Neuronal stem cell (in vitro differentiated cells): Measurements from ENCODE around the gene TNN.
A peak's percentile ranks its signal among the peaks of the same experiment; 100 is the strongest.

Experiments used
- DNase-seq: peaks from one replicate; pipeline ENCODE4 v3.0.0-alpha.2; 2013; ENCODE audit warnings: low spot score
- H2AFZ ChIP-seq: one replicate; pipeline ENCODE4 v1.6.1; 2013; ENCODE audit warnings: mild to moderate bottlenecking, low read length, inconsistent platforms
- H2AK5ac ChIP-seq: 2 replicates; pipeline ENCODE4 v1.6.1; 2013; ENCODE audit warnings: low read depth, mild to moderate bottlenecking, inconsistent platforms, low read length, moderate library complexity, mixed read lengths
- H2BK120ac ChIP-seq: 2 replicates; pipeline ENCODE4 v1.6.1; 2013; ENCODE audit warnings: low read depth, mild to moderate bottlenecking, inconsistent platforms, low read length, moderate library complexity, mixed read lengths
- H2BK12ac ChIP-seq: one replicate; pipeline ENCODE4 v1.6.1; 2013; ENCODE audit warnings: low read length, inconsistent platforms
- H2BK15ac ChIP-seq: 2 replicates; pipeline ENCODE4 v1.6.1; 2013; ENCODE audit warnings: mild to moderate bottlenecking, low read length, inconsistent platforms, mixed read lengths
- H2BK5ac ChIP-seq: one replicate; pipeline ENCODE4 v1.6.1; 2013; ENCODE audit warnings: inconsistent platforms, mild to moderate bottlenecking, low read length, moderate library complexity
- H3K14ac ChIP-seq: one replicate; pipeline ENCODE4 v1.6.1; 2013; ENCODE audit warnings: low read length, inconsistent platforms
- H3K18ac ChIP-seq: 2 replicates; pipeline ENCODE4 v1.6.1; 2013; ENCODE audit warnings: low read length, inconsistent platforms
- H3K23ac ChIP-seq: 2 replicates; pipeline ENCODE4 v1.6.1; 2013; ENCODE audit warnings: low read depth, mild to moderate bottlenecking, mixed read lengths, low read length, inconsistent platforms; ENCODE audit not compliant: poor library complexity
- H3K27ac ChIP-seq: replicated peaks from 3 replicates; pipeline ENCODE4 v1.5.1; 2013; ENCODE audit warnings: low read length, inconsistent platforms
- H3K27me3 ChIP-seq, 3 experiments: 2 replicates each; pipeline ENCODE4 v1.6.1; 2013; ENCODE audit warnings: low read length in 3 of 3, mild to moderate bottlenecking in 2 of 3, inconsistent platforms in 1 of 3, low read depth in 1 of 3, mixed read lengths in 1 of 3, moderate library complexity in 1 of 3; ENCODE audit not compliant: control insufficient read depth in 3 of 3, insufficient read depth in 3 of 3
- H3K36me3 ChIP-seq, 2 donors: replicated peaks in 1 of 2; 2 replicates each; pipeline ENCODE4 v1.6.1; 2013; ENCODE audit warnings: low read length in 2 of 2; ENCODE audit not compliant: control insufficient read depth in 2 of 2, insufficient read depth in 2 of 2
- H3K4ac ChIP-seq: 2 replicates; pipeline ENCODE4 v1.6.1; 2013; ENCODE audit warnings: inconsistent platforms, mild to moderate bottlenecking, low read length, moderate library complexity
- H3K4me1 ChIP-seq, 2 donors: 1 replicate in 1 of 2; 2 replicates in 1 of 2; pipeline ENCODE4 v1.6.1; 2013; ENCODE audit warnings: low read length in 2 of 2, low read depth in 1 of 2; ENCODE audit not compliant: control insufficient read depth in 2 of 2, insufficient read depth in 1 of 2
- H3K4me2 ChIP-seq: one replicate; pipeline ENCODE4 v1.6.1; 2013; ENCODE audit warnings: mild to moderate bottlenecking, low read length, inconsistent platforms; ENCODE audit not compliant: insufficient read depth, poor library complexity, severe bottlenecking
- H3K4me3 ChIP-seq, 2 donors: 2 replicates each; pipeline ENCODE4 v1.5.1; 2013; ENCODE audit warnings: low read length in 2 of 2, mild to moderate bottlenecking in 2 of 2, inconsistent platforms in 1 of 2, moderate library complexity in 1 of 2
- H3K79me1 ChIP-seq: one replicate; pipeline ENCODE4 v1.6.1; 2013; ENCODE audit warnings: low read depth, mild to moderate bottlenecking, inconsistent platforms, low read length, moderate library complexity
- H3K9ac ChIP-seq: one replicate; pipeline ENCODE4 v1.6.1; 2013; ENCODE audit warnings: mild to moderate bottlenecking, low read depth, low read length, inconsistent platforms; ENCODE audit not compliant: poor library complexity
- H3K9me3 ChIP-seq, 2 donors: replicated peaks in 1 of 2; 2 replicates each; pipeline versions ENCODE3 to v1.6.1; 2013; ENCODE audit warnings: low read length in 2 of 2, mild to moderate bottlenecking in 2 of 2, inconsistent platforms in 1 of 2, low read depth in 1 of 2, mixed read lengths in 1 of 2, moderate library complexity in 1 of 2; ENCODE audit not compliant: control insufficient read depth in 2 of 2, insufficient read depth in 1 of 2
- H4K8ac ChIP-seq: one replicate; pipeline ENCODE4 v1.6.1; 2013; ENCODE audit warnings: low read depth, mild to moderate bottlenecking, inconsistent platforms, low read length, moderate library complexity
- H4K91ac ChIP-seq: one replicate; pipeline ENCODE4 v1.6.1; 2013; ENCODE audit warnings: low read length, low read depth, mild to moderate bottlenecking, inconsistent platforms; ENCODE audit not compliant: poor library complexity
- WGBS, 2 donors: extraction: QIAGEN DNeasy Blood & Tissue Kit; methylation state at CpG; one replicate each; pipeline ENCODE4 v1.1.7; 2013; ENCODE audit warnings: missing lambda C conversion rate in 2 of 2, mixed read lengths in 1 of 2; ENCODE audit not compliant: insufficient read length in 2 of 2, insufficient replicate concordance in 1 of 2; ENCODE audit errors: extremely low coverage in 2 of 2; 5-methylcytosine and 5-hydroxymethylcytosine counted together

TNN gene

DNA sequence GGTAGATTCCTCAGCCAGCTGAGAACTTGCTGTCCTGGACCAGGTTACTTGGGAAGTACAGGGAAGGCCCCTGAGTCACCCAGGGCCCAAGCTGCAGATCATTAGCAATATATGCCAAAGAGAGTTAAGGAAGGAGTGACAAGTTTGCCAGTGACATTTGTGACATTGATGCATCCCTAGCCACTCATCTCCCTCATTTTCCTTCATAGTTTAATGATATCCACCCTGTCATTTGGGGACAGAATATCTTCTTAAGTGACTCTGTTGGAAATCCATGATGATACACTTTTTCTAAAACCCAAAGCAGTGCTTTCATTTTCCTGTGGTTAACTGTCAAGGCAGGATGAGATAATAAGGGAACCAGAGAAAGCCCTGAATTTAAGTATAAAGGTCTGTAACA, 3.2 kb downstream of the TNN start:
- H4K91ac ChIP-seq = no peak overlapping the region
- H3K9ac ChIP-seq = no peak overlapping the region
- no peak overlapping the region for H3K4me3 ChIP-seq
- no peak overlapping the region for H3K23ac ChIP-seq
- H3K4me2 ChIP-seq = no peak overlapping the region
- H2BK12ac ChIP-seq = no peak overlapping the region
- H2BK15ac ChIP-seq = no peak overlapping the region
- no peak overlapping the region for H3K18ac ChIP-seq
- H4K8ac ChIP-seq = no peak overlapping the region
- no peak overlapping the region for H2BK5ac ChIP-seq
- DNase-seq = no peak
- H3K9me3 ChIP-seq = no peaks in the 10 kb centered on the region
- H3K27ac ChIP-seq = no peak overlapping the region
- no peak overlapping the region for H3K4ac ChIP-seq
- no peak overlapping the region for H3K14ac ChIP-seq
- no peaks in the 10 kb centered on the region for H3K79me1 ChIP-seq
- H2AFZ ChIP-seq = no peak overlapping the region
- H3K4me1 ChIP-seq = peaks cover 4 to 10% of the 10 kb centered on the region in 2 donors
- H2AK5ac ChIP-seq = no peak overlapping the region
- H3K36me3 ChIP-seq = no peaks in the 10 kb centered on the region
- no peaks in the 10 kb centered on the region for H3K27me3 ChIP-seq
- H2BK120ac ChIP-seq = no peak overlapping the region

- H3K4me2 ChIP-seq = no peak overlapping the region
- H2BK12ac ChIP-seq = no peak overlapping the region
- no peak overlapping the region for H3K18ac ChIP-seq
- no peaks in the 10 kb centered on the region for H3K36me3 ChIP-seq
- H2BK15ac ChIP-seq = no peak overlapping the region
- H3K4me1 ChIP-seq = peaks cover 4 to 10% of the 10 kb centered on the region in 2 donors
- H3K14ac ChIP-seq = no peak overlapping the region
- H2BK120ac ChIP-seq = no peak overlapping the region
- H4K91ac ChIP-seq = no peak overlapping the region
- H3K4me3 ChIP-seq = no peak overlapping the region
- H3K79me1 ChIP-seq = no peaks in the 10 kb centered on the region
- peak overlapping the region; percentile 80 for H2AFZ ChIP-seq
- H3K9me3 ChIP-seq = no peaks in the 10 kb centered on the region
- H3K4ac ChIP-seq = no peak overlapping the region
- no peaks in the 10 kb centered on the region for H3K27me3 ChIP-seq
- no CpG with 5 or more reads among the region's 3 CpGs for WGBS, 2 donors
- H3K9ac ChIP-seq = no peak overlapping the region
- no peak overlapping the region for H2BK5ac ChIP-seq
- H3K23ac ChIP-seq = no peak overlapping the region
- no peak overlapping the region for H3K27ac ChIP-seq
- DNase-seq = no peak
- no peak overlapping the region for H2AK5ac ChIP-seq
- H4K8ac ChIP-seq = no peak overlapping the region
These were observed 3.8 kb downstream of the TNN start for GRCh38 chr1:175071276-175071943.

GRCh38 chr1:175072099-175072951, 4.7 kb downstream of the TNN start:
- Histone ChIP-seq H3K18ac (no peak overlapping the region), H3K36me3 (no peaks in the 10 kb centered on the region), H2AFZ (peak overlapping the region; percentile 80), H2BK5ac (no peak overlapping the region), H4K91ac (no peak overlapping the region), H3K4ac (no peak overlapping the region), H3K4me2 (no peak overlapping the region), H4K8ac (no peak overlapping the region), H3K4me1 (peaks cover 4 to 10% of the 10 kb centered on the region in 2 donors), H3K23ac (no peak overlapping the region), H2BK120ac (no peak overlapping the region), H3K4me3 (no peak overlapping the region), H2AK5ac (no peak overlapping the region), H3K9ac (no peak overlapping the region), H3K14ac (no peak overlapping the region), H3K27me3 (no peaks in the 10 kb centered on the region), H3K27ac (no peak overlapping the region), H2BK15ac (no peak overlapping the region), H3K9me3 (no peaks in the 10 kb centered on the region), H2BK12ac (no peak overlapping the region), H3K79me1 (no peaks in the 10 kb centered on the region)
- WGBS, 2 donors = no CpG with 5 or more reads among the region's 10 CpGs
- no peak for DNase-seq

DNA sequence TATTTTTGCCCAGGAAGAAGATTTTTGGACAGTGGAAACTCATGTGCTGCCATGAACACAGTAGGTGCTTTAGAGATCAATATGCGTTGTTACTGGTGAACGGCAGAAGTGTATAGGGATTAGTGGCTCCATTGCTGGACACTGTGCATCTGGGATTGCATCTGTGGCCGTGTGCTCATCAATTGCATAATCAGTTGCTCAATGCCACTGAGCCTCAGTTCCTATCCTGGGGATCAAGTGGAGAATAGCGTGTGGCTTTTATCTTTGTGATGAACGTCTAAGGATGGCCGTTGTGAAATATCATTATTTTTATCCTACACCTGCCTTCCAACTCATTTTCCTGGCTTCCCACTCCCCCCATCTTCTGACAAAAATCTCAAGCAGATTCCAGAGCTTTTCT, 5.4 kb downstream of the TNN start:
- no peak overlapping the region for H2BK15ac ChIP-seq
- H3K4ac ChIP-seq = no peak overlapping the region
- no peak overlapping the region for H3K23ac ChIP-seq
- H3K18ac ChIP-seq = no peak overlapping the region
- no peak overlapping the region for H3K4me2 ChIP-seq
- no peak overlapping the region for H2BK5ac ChIP-seq
- no peak for DNase-seq
- WGBS, 2 donors = no CpG with 5 or more reads among the region's 6 CpGs
- H4K8ac ChIP-seq = no peak overlapping the region
- no peak overlapping the region for H2AK5ac ChIP-seq
- no peak overlapping the region for H3K4me3 ChIP-seq
- no peak overlapping the region for H2BK12ac ChIP-seq
- H3K14ac ChIP-seq = no peak overlapping the region
- no peaks in the 10 kb centered on the region for H3K27me3 ChIP-seq
- no peak overlapping the region for H2BK120ac ChIP-seq
- H3K9me3 ChIP-seq = no peaks in the 10 kb centered on the region
- H3K36me3 ChIP-seq = no peaks in the 10 kb centered on the region
- no peak overlapping the region for H3K9ac ChIP-seq
- no peak overlapping the region for H4K91ac ChIP-seq
- no peaks in the 10 kb centered on the region for H3K79me1 ChIP-seq
- no peak overlapping the region for H2AFZ ChIP-seq
- H3K4me1 ChIP-seq = peaks cover 4 to 10% of the 10 kb centered on the region in 2 donors
- H3K27ac ChIP-seq = no peak overlapping the region
